Hindlimb muscle (tissue), 1 donor: ENCODE data around the gene EGFLAM. TPM values are rescaled to one million over a fixed set of nuclear protein-coding genes. Genes with fewer than 3 reads are reported as not detected.
"Not testable (repeated sequence)": the region's sequence is repeated elsewhere in the genome, so short reads cannot be mapped to it uniquely, and the experiment has no call there.

ENCODE experiments used
- DNase-seq: peaks from one replicate; pipeline ENCODE4 v3.0.0-alpha.2; 2013
- polyA plus RNA-seq: library from polyadenylated mRNA; unstranded; fragments of 120-200 nt; gene quantifications from one replicate; pipeline ENCODE4 v1.2.1, GENCODE V29; 2013; ENCODE audit not compliant: insufficient read length

The EGFLAM gene
- polyA plus RNA-seq, 1 donor = 37.6 TPM

- DNase-seq = no peak
These were observed 121.1 kb downstream of the EGFLAM start for GRCh38 chr5:38379350-38379937.

GRCh38 chr5:38380537-38380936 lies 122.2 kb downstream of the EGFLAM start:
- DNase-seq = no peak

DNA sequence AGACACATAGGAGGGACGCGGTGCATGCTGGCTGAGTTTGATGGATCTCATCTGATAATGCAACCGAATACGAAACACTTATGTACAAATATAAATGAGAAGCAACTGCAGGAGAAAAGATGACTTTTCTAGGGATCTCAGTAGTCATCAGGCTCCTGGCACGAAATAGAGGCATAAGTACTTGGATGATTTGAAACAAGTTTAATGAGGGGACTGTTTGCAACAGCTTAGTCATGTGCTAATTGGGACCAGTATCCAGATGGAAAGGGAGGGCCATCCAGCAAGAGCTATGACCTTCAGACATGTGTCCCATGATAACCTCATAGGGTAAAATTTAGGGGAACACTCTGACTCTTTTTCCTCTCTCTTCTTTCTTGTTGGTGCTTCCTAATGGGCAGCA lies 123.0 kb downstream of the EGFLAM start:
- no peak for DNase-seq

DNA sequence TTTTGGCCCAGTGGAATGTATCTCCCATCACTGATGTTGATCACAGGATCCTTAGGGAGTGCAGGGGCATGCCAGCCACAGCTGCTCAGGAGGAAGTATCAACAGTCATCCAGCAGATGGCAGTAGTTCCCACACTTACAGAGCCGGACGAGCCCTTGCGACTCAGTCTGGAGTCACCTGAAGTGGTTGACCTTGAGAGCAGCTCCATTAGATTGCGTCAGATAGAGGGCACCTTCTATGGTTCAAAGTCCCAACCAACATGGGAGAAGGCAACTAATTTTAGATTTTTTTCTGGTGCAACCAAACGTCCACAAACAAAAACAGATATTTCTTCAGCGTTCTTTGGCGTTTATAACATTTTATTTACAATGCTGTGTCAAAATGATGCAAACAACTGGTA lies 124.5 kb downstream of the EGFLAM start:
- DNase-seq = peak; percentile 39

DNA sequence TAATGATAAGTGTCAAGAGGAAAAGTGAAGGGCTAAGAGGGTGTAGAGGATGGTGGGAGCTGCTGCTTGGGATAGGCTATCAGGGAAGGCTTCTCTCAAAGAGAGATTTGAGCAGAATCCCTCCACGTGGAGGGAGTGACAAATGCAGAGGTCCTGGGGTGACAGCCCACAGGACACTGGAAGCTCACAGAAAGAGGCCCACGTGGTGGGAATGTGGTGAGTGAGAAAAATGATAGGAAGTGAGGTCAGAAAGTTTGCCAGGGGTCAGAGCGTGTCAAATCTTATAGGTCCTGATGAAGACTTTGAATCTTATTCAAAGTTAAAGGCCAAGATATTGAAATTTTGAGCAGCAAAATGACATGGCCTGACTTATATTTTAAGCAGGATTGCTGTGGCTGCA lies 125.3 kb downstream of the EGFLAM start:
- no peak for DNase-seq

GRCh38 chr5:38384396-38384795 lies 126.0 kb downstream of the EGFLAM start:
- no peak for DNase-seq

DNA sequence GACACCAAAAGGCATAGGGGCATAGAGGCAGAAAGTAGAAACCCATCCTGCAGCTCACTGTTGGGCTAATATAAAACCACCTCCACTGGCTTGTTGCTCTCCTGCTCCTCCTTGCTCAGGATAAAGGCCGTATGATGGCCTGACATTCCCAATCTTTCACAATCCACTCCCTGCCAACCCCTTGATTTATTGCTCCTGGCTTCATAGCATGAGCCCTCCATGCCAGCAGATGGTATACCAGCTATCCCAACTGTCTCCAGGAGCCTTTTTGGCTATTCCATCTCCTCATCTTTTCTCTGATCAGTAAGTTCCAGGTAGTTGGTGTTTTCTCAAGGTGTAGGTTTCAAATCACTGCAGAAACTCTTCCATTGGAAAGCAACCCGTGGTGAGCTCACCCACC lies 128.8 kb downstream of the EGFLAM start:
- DNase-seq = no peak

- DNase-seq = no peak
These were observed 135.3 kb downstream of the EGFLAM start for GRCh38 chr5:38393636-38394035.

- no peak for DNase-seq
These were observed 138.4 kb downstream of the EGFLAM start for GRCh38 chr5:38396766-38397165.

GRCh38 chr5:38400365-38400764 lies 142.0 kb downstream of the EGFLAM start:
- DNase-seq = no peak

DNA sequence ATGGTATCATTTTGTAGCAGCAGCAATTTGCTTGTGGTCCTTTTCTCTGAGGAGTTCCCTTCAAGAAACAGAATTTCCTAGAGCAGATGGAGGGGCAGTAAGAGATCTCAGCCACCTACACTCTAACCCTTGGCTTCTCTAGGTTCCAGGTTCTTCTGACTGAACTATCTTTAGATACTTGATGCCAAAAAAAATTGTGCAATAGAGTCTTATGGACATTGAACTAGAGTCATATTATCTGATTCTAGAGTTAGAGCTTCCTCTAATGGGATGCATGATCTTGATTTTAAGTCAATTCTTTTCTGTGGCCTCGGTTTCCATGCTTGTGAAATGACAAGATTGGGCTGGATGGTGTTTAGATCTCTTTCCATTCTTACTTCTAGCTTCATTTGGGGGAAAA lies 142.8 kb downstream of the EGFLAM start:
- no peak for DNase-seq

GRCh38 chr5:38403406-38403805 lies 145.0 kb downstream of the EGFLAM start:
- no peak for DNase-seq

DNA sequence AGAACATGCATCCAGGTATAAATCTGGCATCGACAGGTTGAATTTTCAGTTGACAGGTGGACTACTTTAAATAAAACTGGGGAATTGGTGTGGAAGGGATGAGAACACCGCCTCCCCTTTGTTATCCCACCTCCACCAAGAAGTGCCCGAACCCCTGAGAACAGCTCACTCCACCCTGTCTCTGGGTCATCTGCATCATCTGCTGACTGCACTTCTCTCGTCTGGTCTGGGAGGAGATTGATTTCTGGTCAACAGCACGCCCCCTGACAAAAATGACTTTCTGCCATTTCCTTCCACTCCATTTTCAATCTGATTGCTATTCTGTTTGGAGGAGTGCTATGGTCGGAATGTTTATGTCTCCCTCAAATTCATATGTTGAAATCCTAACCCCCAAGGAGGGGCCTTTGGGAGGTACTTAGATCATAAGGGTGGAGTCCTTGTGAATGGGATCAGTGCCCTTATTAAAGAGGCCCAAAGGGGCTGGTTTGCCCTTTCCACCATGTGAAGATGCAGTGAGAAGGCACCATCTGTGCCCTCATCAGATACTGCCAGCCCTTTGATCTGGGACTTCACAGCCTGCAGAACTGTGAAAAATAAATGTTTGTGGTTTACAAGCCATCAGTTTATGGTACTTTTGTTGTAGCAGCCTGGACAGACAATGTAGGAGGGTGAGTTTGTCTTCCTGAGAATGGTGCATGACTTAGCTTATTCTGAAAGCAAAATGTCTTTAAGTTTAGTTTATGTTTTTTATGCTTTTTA lies 145.7 kb downstream of the EGFLAM start:
- no peak for DNase-seq

GRCh38 chr5:38404667-38405276 lies 146.4 kb downstream of the EGFLAM start:
- DNase-seq = no peak

DNA sequence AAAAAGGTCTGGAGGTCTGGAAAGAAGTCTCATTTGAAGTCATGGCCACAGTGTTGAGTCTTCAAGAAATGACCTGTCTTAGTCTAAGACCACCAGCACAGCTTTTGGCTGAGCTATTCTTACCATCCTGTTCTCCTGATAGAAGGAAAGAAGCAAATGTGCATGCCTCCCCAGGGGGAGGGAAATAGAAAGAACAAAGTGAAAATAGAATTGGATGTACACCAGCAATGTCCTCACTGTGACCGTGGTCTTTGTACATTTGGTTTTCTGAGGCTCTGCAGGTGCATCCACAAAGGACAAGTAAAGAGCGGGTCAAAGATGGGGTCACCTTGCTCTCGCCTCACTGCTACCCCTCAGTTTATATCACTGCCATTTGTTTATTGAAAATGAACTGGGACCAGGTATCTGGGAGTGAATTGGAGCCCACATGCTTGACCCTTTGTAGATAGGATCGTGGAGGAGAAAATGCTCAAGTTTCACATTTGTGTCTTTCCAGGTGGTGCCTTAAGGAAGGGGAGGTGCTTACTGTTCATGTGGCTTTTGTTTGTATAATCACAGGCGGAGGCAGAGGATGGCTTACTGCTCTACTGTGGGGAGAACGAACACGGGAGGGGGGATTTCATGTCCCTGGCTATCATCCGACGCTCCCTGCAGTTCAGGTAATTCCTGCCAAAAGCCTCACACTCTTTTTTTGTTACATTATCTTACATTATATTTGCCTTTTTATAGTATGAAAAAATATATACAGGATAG lies 150.3 kb downstream of the EGFLAM start:
- DNase-seq = no peak

GRCh38 chr5:38410304-38410990 lies 152.1 kb downstream of the EGFLAM start:
- DNase-seq = no peak

DNA sequence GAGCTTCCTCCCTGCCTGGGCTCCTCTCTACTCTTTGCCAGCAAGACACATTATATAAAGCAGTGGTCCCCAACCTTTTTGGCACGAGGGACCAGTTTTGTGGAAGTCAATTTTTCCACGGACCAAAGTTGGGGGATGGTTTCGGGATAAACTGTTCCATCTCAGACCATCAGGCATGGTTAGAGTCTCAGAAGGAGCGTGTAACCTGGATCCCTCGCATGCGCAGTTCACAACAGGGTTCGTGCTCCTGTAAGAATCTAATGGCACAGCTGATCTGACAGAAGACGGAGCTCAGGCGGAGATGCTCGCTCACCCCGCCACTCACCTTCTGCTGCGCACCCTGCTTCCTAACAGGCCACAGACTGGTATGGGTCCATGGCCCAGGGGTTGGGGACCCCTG lies 155.3 kb downstream of the EGFLAM start:
- DNase-seq = no peak

GRCh38 chr5:38414348-38414747 lies 156.0 kb downstream of the EGFLAM start:
- DNase-seq = no peak

GRCh38 chr5:38415772-38416171 lies 157.4 kb downstream of the EGFLAM start:
- DNase-seq = not testable (repeated sequence)

DNA sequence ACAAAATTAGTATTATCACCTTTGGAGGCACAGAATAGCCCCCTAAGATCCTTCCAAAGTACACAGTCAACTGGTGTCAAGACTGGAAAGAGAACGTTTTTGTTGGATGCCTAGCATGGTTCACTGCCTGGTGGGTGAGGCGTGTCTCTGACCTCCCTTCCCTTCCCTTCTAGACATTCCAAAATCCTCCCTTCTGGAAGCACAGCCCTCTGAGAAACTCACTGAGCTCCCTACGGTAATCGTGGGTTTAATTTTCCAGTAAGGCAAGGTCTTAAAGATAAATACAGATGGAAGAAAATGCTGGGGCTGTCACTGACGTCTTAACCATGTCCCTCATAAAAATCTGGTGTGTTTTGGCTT lies 159.3 kb downstream of the EGFLAM start:
- no peak for DNase-seq

DNA sequence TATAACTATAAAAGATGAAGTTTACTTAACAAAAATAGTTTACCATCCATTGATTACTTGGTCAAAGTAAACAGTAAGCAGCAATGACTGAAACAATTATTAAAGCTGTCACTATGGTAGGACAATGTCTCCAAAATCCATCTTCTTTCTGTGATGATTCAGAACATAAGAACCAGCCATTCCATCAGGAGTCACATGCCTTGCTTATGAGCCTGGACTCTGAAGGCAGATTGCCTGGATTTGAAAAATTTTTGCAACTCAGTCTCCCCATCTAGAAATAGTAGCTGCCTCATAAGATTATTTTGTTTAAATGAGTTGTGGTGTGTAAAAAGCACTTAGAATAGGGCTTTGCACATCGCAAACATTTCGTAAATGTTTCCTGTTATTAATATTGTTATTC lies 161.9 kb downstream of the EGFLAM start:
- no peak for DNase-seq

DNA sequence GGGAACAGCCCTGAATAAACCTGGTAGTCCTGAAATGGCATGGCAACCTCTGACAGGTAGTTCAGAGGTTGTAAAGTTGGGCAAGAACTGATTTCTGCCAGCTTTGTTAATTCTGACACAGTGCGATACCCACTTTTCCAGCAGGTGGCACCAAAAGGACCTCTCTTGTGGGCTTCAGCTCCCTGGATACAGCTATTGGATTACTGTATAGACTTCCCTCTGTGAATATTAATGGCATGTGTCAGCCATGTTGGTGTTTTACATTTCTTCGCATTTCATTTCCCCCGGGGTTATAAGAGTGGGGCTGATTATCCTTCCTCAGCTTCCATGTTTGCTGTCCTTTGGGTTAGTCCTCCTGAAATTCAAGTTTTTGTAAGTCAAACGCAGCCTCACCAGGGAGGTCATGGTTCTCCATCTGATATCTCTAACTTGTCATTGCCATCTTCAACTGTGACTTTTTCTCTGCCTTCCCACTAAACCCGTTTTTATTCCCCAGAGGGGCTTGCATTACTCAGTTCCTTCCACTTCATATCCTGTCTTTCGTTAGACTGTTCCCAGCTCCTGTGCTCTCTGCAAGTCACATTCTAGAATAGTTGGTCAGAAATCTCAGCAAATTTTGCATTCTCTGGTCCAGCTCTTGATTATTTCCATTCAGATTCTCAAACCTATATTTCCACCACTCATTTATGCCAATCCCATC lies 162.5 kb downstream of the EGFLAM start:
- peak; percentile 34 for DNase-seq
